Neural crest cell (in vitro differentiated cells): Measurements from ENCODE around the gene FAM89B. TPM values are rescaled to one million over a fixed set of nuclear protein-coding genes. Genes with fewer than 3 reads are reported as not detected.

Experiments used
- DNase-seq: peaks from one replicate; pipeline ENCODE4 v3.0.0; 2021; ENCODE audit warnings: low read depth, mixed read lengths, low spot score
- H3K27ac Mint-ChIP-seq: one replicate; pipeline ENCODE4 v1.8.0; 2021; ENCODE audit warnings: mild to moderate bottlenecking, mixed read lengths; ENCODE audit not compliant: unreplicated experiment
- H3K27me3 Mint-ChIP-seq: 2 replicates; pipeline ENCODE4 v1.8.0; 2021; ENCODE audit warnings: low read depth, mild to moderate bottlenecking, mixed read lengths
- H3K36me3 Mint-ChIP-seq: 2 replicates; pipeline ENCODE4 v1.8.0; 2021; ENCODE audit warnings: low read depth, mild to moderate bottlenecking, mixed read lengths
- H3K4me1 Mint-ChIP-seq: 2 replicates; pipeline ENCODE4 v1.8.0; 2021; ENCODE audit warnings: mixed read lengths
- H3K4me3 Mint-ChIP-seq: one replicate; pipeline ENCODE4 v1.8.0; 2021; ENCODE audit warnings: mild to moderate bottlenecking, mixed read lengths
- H3K9me3 Mint-ChIP-seq: 2 replicates; pipeline ENCODE4 v1.8.0; 2021; ENCODE audit warnings: mixed read lengths
- CTCF ChIP-seq: fragments of 200-600 bp; sonication (generic); conservative IDR thresholded peaks from 2 replicates; pipeline ENCODE4 v1.5.0; 2021; ENCODE audit warnings: antibody characterized with exemption, mild to moderate bottlenecking
- total RNA-seq: library from RNA; stranded (reverse); gene quantifications from 2 replicates; pipeline ENCODE4 v1.2.1, GENCODE V29; 2021

Gene FAM89B
- total RNA-seq, 1 donor from 2014 or later, result 86.3 TPM

GRCh38 chr11:65573391-65574079, 1.2 kb downstream of the FAM89B start:
- no peak for TF ChIP-seq CTCF

GRCh38 chr11:65574109-65574810, 1.9 kb downstream of the FAM89B start:
- Mint-ChIP-seq H3K4me3 (peak overlapping the region; percentile 96), H3K27ac (peak overlapping the region; percentile 91), H3K27me3 (peaks cover 32% of the 10 kb centered on the region), H3K9me3 (no peaks in the 10 kb centered on the region), H3K36me3 (peaks cover 7% of the 10 kb centered on the region), H3K4me1 (peaks cover 69% of the 10 kb centered on the region)
- TF ChIP-seq CTCF, result peak; percentile 96
- DNase-seq, result peak; percentile 79

More at GRCh38 chr11:65573391-65574079, 1.2 kb downstream of the FAM89B start:
- Mint-ChIP-seq H3K36me3 (peaks cover 7% of the 10 kb centered on the region), H3K27me3 (peaks cover 31% of the 10 kb centered on the region), H3K9me3 (no peaks in the 10 kb centered on the region), H3K4me1 (peaks cover 74% of the 10 kb centered on the region), H3K4me3 (peak overlapping the region; percentile 96), H3K27ac (peak overlapping the region; percentile 91)
- no peak for DNase-seq

- Mint-ChIP-seq H3K27ac (no peak overlapping the region), H3K9me3 (no peaks in the 10 kb centered on the region)
Measured at GRCh38 chr11:65574811-65575567, 2.7 kb downstream of the FAM89B start.

GRCh38 chr11:65575568-65576231, 3.4 kb downstream of the FAM89B start, which contains the start of gene EHBP1L1:
Gene EHBP1L1 (plus strand): TSS chr11:65576053. CDS start chr11:65576303, 250 bp downstream.
- H3K27me3 Mint-ChIP-seq, result peaks cover 26% of the 10 kb centered on the region
- H3K9me3 Mint-ChIP-seq, result no peaks in the 10 kb centered on the region
- TF ChIP-seq CTCF, result no peak
- no peak for DNase-seq
- H3K4me3 Mint-ChIP-seq, result peak within 1 kb of the TSS; percentile 89
- peaks cover 5% of the 10 kb centered on the region for H3K36me3 Mint-ChIP-seq
- no peak within 1 kb of the TSS for H3K27ac Mint-ChIP-seq
- H3K4me1 Mint-ChIP-seq, result peaks cover 56% of the 10 kb centered on the region

More at GRCh38 chr11:65574811-65575567, 2.7 kb downstream of the FAM89B start:
- no peak for TF ChIP-seq CTCF
- peaks cover 62% of the 10 kb centered on the region for H3K4me1 Mint-ChIP-seq
- DNase-seq, result no peak
- peaks cover 31% of the 10 kb centered on the region for H3K27me3 Mint-ChIP-seq
- H3K36me3 Mint-ChIP-seq, result peaks cover 7% of the 10 kb centered on the region
- peak overlapping the region; percentile 89 for H3K4me3 Mint-ChIP-seq
